Muscle of arm (tissue), 12 donors: ENCODE results near the gene ALDH1A2. TPM values are rescaled to one million over a fixed set of nuclear protein-coding genes. Genes with fewer than 3 reads are reported as not detected.

Source experiments
- DNase-seq: peaks from one replicate; pipeline ENCODE4 v3.0.0-alpha.2; 2013
- polyA plus RNA-seq, 12 donors: library from polyadenylated mRNA; unstranded; fragments of 120-200 nt; gene quantifications; one replicate each; pipeline ENCODE4 v1.2.1, GENCODE V29; 2013; ENCODE audit not compliant: insufficient read length in 12 of 12

ALDH1A2 gene
- polyA plus RNA-seq, 12 donors: 10.6 to 28.4 (median 16.9) TPM; not detected in 1

DNA sequence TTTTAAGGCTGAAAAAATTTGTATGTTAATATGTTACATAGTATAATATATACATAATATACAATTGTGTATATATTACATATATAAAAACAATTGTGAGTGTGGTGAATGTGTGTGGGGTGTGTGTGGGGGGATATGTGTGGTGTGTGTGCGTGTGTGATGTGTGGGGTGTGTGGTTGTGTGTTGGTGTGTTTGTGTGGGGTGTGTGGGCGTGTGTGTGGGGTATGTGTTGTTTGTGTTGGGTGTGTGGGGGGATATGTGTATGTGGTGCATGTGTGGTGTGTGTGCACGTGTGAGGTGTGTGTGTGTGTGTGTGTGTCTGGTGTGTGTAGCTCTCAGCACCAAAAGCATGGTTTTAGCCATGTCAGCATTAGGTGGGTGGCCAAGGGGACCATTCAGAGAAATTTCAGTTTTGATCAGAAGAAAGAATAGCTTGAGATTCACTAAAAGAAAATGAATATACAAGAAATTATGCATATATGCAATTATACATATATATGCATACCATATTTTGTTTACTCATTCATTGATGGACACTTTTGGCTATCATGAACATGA is 118.9 kb downstream of the ALDH1A2 start:
- no peak for DNase-seq

DNA sequence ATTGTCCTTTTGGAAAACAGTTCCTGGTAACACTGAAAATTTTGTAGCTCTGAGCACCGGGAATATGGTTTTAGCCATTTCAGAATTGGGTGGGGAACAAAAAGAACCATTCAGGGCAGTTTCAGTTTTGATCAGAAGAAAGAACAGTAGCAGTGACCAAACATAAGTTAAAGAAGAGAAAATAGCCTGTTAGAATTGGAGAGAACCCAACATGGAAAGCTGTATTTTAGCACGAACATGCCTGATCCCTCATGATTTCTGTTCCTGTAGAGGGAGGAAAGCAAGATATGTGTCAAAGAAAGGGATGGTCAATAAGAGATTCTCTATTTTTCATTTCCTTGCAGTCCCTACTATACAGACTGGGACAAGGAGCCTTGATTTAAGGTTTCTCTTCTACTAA is 119.9 kb downstream of the ALDH1A2 start:
- DNase-seq: no peak

DNA sequence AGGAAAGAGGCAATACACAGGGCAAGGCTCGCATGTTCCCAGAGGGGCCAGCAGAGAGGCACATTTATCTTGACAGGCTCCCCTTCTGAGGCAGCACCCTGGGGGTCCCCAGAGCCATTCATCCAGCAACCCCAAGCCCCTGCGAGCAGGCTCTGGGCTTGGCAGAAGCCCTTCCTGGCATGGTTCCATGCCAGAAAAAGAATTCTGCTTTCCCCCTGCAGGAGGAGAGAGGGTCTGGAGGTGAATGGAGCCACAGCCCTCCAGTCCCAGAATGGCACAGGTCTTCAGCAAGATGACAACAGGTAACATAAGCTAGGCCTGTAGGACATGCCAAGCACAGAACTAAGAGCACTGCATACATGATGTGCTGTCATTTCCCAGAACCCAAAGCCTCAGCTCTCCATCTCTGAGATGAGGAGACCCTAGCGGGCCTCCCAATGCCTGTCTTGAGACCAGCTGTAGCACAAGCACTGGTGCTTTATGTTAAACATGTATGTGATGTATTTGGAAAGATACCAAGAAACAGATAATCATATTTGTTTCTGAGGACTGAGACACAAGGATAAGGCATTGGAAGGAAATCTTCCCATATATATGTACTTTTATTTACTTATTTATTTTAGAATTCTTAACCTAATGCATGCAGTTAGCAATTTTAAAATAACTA is 121.6 kb downstream of the ALDH1A2 start:
- DNase-seq: no peak

GRCh38 chr15:57943171-57943570 is 122.3 kb downstream of the ALDH1A2 start:
- peak; percentile 31 for DNase-seq

DNA sequence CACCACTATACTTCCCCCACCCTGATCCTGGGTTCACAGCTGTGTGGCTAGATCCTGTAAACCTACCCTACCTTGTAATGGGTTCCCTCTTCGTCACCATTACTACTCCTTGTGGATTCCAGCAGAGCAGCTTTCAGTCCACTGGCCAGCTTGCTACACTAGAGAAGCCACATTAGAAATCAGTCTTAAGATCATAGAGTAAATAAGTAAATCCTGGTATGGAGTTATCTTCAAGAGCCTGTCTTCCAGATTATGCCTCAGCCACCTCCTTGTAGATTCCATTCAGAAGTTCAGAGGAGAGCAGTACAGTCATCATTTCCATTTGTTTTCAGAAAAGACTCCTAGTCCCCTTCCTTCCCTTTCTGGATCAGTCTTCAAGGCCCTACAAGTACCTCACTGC is 123.7 kb downstream of the ALDH1A2 start:
- no peak for DNase-seq

- no peak for DNase-seq
These were observed 133.2 kb downstream of the ALDH1A2 start for GRCh38 chr15:57932348-57932747.

GRCh38 chr15:57931570-57931969 is 133.9 kb downstream of the ALDH1A2 start:
- no peak for DNase-seq

DNA sequence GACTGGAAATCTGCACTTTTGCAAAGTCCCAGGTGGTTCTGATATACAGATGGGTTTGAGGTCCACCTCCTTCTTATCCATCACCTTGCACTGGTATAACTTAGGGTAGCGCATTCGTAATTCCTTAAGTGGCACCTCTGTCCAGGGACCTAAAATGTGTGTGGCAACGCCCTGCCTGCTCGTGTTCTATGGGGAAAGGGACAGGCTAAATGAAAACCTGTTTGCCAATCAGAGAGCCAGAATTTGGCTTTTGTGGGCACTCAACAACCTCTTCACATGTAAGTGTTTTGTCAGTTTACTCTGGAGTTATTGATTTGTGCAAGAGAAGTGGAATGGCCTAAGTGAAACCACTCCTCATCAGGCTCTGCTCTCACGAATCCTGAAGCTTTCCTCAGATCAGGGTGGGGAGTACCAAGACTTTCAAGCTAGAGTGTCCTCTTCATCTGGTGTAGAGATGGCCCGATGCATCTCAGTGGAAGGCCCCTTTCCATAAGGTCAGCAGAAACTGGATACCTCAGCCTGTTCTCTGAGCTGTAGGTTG is 138.3 kb downstream of the ALDH1A2 start:
- DNase-seq: no peak

GRCh38 chr15:57925650-57926049 is 139.9 kb downstream of the ALDH1A2 start:
- no peak for DNase-seq

DNA sequence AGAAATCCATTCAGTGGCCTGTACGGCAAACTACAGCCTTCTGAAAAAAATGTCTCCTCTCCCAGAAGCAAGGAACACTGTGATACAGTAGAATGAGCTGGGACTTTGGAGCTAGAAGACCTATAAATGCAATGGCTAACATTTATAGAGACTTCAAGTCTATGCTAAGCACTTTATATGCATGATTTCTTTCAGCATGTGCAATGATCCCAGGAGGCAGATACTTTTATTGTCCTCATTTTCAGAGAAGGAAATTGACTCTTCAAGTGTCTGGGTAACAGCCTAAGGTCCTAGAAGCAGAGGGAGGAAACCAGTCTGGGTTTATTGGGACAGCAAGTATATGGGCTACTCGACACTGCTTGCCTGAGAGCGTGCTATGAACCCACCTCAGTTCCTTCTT is 140.9 kb downstream of the ALDH1A2 start:
- no peak for DNase-seq

DNA sequence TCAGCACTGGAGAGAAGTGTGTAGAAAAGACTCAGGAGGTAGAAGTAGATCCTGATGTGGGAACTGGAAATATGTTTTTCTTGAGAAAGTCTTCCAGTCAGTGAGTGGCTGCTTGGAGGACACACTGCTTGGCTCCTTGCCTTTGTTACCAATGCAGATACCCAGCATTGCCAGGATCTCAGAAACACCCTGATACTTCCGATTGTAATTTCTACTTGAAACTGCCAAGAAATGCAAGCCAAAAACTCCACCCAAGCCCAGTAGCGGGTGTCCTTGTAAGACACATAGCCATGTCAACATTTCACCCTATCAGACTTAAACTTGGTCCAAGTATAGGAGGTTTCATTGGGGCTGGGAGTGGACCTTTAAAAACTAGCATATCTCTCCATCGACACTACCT is 141.8 kb downstream of the ALDH1A2 start:
- no peak for DNase-seq

GRCh38 chr15:57923306-57923705 is 142.2 kb downstream of the ALDH1A2 start:
- peak; percentile 88 for DNase-seq

GRCh38 chr15:57922776-57923175 is 142.7 kb downstream of the ALDH1A2 start:
- DNase-seq: no peak

GRCh38 chr15:57921371-57921770 is 144.1 kb downstream of the ALDH1A2 start:
- no peak for DNase-seq

- DNase-seq: peak; percentile 36
These were observed 144.6 kb downstream of the ALDH1A2 start for GRCh38 chr15:57920911-57921310.

GRCh38 chr15:57919754-57920153 is 145.8 kb downstream of the ALDH1A2 start:
- no peak for DNase-seq

- no peak for DNase-seq
These were observed 147.5 kb downstream of the ALDH1A2 start for GRCh38 chr15:57917998-57918397.

- no peak for DNase-seq
These were observed 148.8 kb downstream of the ALDH1A2 start for GRCh38 chr15:57916695-57917094.

GRCh38 chr15:57915827-57916531 is 149.5 kb downstream of the ALDH1A2 start:
- DNase-seq: no peak

GRCh38 chr15:57914350-57915055 is 151.0 kb downstream of the ALDH1A2 start:
- no peak for DNase-seq

DNA sequence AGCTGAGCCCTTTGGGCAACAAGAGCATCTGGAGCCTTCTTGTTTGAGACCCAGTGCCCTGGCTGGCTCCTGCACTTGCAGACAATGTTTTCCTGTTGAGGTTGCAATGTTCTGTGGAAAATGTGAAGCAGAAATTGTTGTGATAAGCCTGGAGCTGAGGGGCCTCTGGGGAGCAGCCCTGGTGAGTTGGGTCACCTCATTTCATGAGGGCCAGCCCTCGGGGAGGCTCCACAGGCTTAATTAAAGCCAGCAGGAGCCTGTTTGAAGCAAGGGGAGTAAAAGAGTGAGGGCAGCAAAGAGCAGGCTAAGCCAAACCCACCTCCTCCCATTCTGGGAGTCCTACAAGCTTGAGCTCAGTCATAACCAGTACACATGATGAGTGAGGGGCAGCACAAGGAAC is 154.3 kb downstream of the ALDH1A2 start:
- no peak for DNase-seq

- no peak for DNase-seq
These were observed 154.8 kb downstream of the ALDH1A2 start for GRCh38 chr15:57910672-57911071.
